ENCODE results near the gene KCNK1. TPM values are rescaled to one million over a fixed set of nuclear protein-coding genes. Genes with fewer than 3 reads are reported as not detected.
"Not testable (repeated sequence)": the region's sequence is repeated elsewhere in the genome, so short reads cannot be mapped to it uniquely, and the experiment has no call there.

KCNK1 gene
- total RNA-seq, 1 donor from 2014 or later, result not detected

DNA sequence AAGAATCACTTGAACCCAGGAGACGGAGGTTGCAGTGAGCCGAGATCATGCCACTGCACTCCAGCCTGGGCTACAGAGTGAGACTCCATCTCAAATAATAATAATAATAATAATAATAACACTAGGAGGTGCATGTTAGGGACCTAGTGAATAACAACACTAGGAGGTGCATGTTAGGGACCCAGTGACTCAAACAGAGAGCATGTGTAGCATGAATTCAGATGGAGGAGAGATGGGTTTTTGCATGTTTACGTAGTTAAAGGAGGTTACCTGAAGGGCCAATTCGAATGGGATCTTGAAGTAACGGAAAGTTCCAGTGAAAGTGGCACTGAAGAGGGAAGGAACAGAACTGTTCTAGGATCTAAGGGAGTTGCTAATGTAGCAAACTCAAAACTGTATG, 7.1 kb upstream of the KCNK1 start:
- Mint-ChIP-seq H3K27me3 (ENCODE audit: unreplicated experiment) (peaks cover 8% of the 10 kb centered on the region), H3K4me3 (ENCODE audit: unreplicated experiment) (no peak overlapping the region), H3K4me1 (ENCODE audit: unreplicated experiment) (no peaks in the 10 kb centered on the region), H3K27ac (ENCODE audit: unreplicated experiment) (no peak overlapping the region), H3K9me3 (ENCODE audit: unreplicated experiment) (peaks cover 3% of the 10 kb centered on the region), H3K36me3 (ENCODE audit: unreplicated experiment) (no peaks in the 10 kb centered on the region)
- TF ChIP-seq, protein P1, sequence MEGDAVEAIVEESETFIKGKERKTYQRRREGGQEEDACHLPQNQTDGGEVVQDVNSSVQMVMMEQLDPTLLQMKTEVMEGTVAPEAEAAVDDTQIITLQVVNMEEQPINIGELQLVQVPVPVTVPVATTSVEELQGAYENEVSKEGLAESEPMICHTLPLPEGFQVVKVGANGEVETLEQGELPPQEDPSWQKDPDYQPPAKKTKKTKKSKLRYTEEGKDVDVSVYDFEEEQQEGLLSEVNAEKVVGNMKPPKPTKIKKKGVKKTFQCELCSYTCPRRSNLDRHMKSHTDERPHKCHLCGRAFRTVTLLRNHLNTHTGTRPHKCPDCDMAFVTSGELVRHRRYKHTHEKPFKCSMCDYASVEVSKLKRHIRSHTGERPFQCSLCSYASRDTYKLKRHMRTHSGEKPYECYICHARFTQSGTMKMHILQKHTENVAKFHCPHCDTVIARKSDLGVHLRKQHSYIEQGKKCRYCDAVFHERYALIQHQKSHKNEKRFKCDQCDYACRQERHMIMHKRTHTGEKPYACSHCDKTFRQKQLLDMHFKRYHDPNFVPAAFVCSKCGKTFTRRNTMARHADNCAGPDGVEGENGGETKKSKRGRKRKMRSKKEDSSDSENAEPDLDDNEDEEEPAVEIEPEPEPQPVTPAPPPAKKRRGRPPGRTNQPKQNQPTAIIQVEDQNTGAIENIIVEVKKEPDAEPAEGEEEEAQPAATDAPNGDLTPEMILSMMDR (IDR thresholded peaks at IDR 0.05), result no peak
- no peak for DNase-seq (ENCODE audit: extremely low spot score, unreplicated experiment)

DNA sequence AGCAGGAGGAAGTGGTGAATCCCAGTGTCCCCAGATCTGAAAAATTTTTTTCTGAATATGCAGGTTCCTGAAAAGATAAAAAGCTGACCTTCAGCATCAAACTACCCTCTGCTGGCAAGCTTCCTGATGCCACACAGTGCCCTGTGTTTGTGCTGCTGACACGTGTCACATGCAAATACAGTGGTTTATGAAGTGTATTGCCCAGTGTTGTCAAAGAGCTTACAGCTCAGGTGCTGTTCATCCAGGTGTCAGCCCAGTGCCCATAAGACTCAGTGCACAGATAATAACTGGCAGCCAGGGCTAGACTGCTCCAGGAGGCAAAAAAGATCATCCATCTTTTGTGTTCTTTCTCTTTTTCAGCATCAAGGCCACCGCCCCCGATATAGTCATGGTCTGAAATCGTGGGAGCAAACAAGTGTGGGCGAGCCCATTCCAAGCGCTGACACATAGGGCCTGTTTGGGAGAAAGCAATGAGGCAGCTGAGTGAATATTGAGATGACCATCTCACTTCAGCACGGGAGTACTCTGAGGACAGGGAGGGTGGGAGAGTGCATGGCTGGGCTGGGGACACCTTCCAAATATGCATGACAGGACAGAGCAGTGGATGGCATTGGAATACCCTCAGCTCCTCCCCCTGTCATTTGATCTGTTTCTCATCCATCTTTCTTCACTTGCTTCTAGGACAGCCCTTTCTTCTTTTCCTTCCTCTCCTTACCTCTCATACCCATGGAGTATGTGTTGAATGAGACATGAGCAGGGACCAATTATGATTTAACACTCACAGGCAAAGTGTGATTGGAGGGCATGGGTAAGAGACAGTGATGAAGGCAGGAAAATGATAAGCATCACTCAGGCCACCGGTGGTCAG, 6.4 kb upstream of the KCNK1 start:
- Mint-ChIP-seq H3K4me1 (ENCODE audit: unreplicated experiment) (no peaks in the 10 kb centered on the region), H3K4me3 (ENCODE audit: unreplicated experiment) (no peak overlapping the region), H3K9me3 (ENCODE audit: unreplicated experiment) (peaks cover 3% of the 10 kb centered on the region), H3K27ac (ENCODE audit: unreplicated experiment) (no peak overlapping the region), H3K36me3 (ENCODE audit: unreplicated experiment) (no peaks in the 10 kb centered on the region), H3K27me3 (ENCODE audit: unreplicated experiment) (peaks cover 14% of the 10 kb centered on the region)
- TF ChIP-seq, protein P1 (IDR thresholded peaks at IDR 0.05), result no peak
- DNase-seq (ENCODE audit: extremely low spot score, unreplicated experiment), result no peak

DNA sequence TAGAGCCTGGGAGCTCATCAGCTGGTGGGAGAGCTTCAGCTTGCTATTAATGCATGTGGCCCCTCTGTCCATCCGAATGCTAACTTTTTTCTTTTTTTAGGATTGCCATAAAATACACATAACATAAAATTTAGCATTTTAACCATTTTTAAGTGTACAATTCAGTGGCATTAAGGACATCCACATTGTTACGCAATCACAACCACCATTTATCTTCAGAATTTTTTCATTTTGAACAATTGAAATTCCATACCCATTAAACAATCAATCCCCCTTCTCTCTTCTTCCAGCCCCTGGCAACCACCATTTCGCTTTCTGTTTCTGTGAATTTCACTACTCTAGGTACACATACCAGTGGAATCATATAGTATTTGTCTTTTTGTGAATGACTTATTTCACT, 4.9 kb upstream of the KCNK1 start:
- H3K27me3 Mint-ChIP-seq (ENCODE audit: unreplicated experiment), result peaks cover 22% of the 10 kb centered on the region
- H3K36me3 Mint-ChIP-seq (ENCODE audit: unreplicated experiment), result no peaks in the 10 kb centered on the region
- TF ChIP-seq, protein P1 (IDR thresholded peaks at IDR 0.05), result no peak
- no peak for DNase-seq (ENCODE audit: extremely low spot score, unreplicated experiment)
- peaks cover 5% of the 10 kb centered on the region for H3K4me1 Mint-ChIP-seq (ENCODE audit: unreplicated experiment)
- H3K27ac Mint-ChIP-seq (ENCODE audit: unreplicated experiment), result no peak overlapping the region
- no peak overlapping the region for H3K4me3 Mint-ChIP-seq (ENCODE audit: unreplicated experiment)
- no peaks in the 10 kb centered on the region for H3K9me3 Mint-ChIP-seq (ENCODE audit: unreplicated experiment)

DNA sequence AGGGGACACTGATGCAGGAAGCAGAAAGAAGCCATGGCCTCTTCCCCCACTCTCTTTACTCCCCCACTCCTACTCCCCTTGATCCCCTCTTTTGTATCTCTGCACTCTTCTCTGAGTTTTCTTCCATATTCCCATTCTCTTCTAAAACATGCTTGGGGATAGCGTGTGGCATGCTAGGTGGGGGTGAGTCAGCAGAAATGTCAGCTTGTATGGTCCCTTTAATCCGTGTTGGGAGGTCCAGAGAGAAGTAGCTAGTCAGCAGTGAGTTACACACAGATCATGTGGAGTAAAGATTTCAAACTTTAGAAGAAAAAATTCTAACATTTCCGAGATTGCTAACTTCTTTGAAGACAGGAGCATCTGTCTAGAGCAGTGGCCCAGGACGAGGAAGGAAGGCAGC, 4.0 kb upstream of the KCNK1 start:
- no peaks in the 10 kb centered on the region for H3K9me3 Mint-ChIP-seq (ENCODE audit: unreplicated experiment)
- TF ChIP-seq, protein P1 (IDR thresholded peaks at IDR 0.05), result no peak
- peaks cover 26% of the 10 kb centered on the region for H3K27me3 Mint-ChIP-seq (ENCODE audit: unreplicated experiment)
- no peaks in the 10 kb centered on the region for H3K36me3 Mint-ChIP-seq (ENCODE audit: unreplicated experiment)
- H3K4me3 Mint-ChIP-seq (ENCODE audit: unreplicated experiment), result no peak overlapping the region
- no peak overlapping the region for H3K27ac Mint-ChIP-seq (ENCODE audit: unreplicated experiment)
- no peak for DNase-seq (ENCODE audit: extremely low spot score, unreplicated experiment)
- H3K4me1 Mint-ChIP-seq (ENCODE audit: unreplicated experiment), result peaks cover 9% of the 10 kb centered on the region

DNA sequence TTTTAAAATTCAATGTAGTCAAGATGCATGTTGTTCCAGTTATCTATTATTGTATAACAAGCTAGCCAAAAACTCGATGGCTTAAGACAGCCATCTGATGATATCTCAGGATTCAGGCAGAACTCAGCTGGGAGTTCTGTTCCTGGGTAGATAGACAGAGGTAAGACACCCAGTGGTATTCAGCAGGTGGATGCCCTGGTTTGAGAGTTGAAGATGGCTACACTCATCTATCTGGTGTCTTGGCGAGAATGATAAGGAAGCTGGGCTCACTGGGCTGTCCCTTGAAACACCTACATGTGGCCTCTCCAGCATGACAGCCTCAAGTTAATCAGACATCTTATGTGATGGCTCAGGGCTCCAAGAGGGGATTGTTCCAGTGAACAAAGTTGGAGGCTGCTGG, 3.3 kb upstream of the KCNK1 start:
- Mint-ChIP-seq H3K36me3 (ENCODE audit: unreplicated experiment) (no peaks in the 10 kb centered on the region), H3K4me1 (ENCODE audit: unreplicated experiment) (peaks cover 9% of the 10 kb centered on the region), H3K4me3 (ENCODE audit: unreplicated experiment) (no peak overlapping the region), H3K27ac (ENCODE audit: unreplicated experiment) (no peak overlapping the region), H3K9me3 (ENCODE audit: unreplicated experiment) (no peaks in the 10 kb centered on the region), H3K27me3 (ENCODE audit: unreplicated experiment) (peaks cover 33% of the 10 kb centered on the region)
- DNase-seq (ENCODE audit: extremely low spot score, unreplicated experiment), result no peak
- TF ChIP-seq, protein P1 (IDR thresholded peaks at IDR 0.05), result no peak

DNA sequence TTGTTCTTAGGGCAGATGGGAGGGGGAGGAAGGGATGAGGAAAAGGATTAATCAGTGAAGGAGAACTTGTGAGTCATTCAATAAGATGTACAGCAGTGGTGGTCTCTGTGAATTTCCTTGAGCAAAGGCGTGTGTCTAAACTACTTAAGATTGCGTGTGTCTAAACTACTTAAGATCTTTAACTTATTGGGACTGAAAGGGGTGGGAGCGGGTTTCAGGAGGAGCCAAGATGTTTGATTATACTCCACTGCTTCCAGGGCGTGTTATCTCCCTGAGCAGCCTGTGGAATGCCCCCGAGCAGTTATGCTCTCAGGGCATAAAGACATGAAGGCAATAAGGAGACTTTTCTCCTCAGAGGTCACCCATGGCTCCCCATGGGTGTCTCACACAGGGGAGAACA, 2.5 kb upstream of the KCNK1 start:
- DNase-seq (ENCODE audit: extremely low spot score, unreplicated experiment); H3K4me3 Mint-ChIP-seq (ENCODE audit: unreplicated experiment); H3K36me3 Mint-ChIP-seq (ENCODE audit: unreplicated experiment); H3K27ac Mint-ChIP-seq (ENCODE audit: unreplicated experiment); H3K9me3 Mint-ChIP-seq (ENCODE audit: unreplicated experiment); H3K4me1 Mint-ChIP-seq (ENCODE audit: unreplicated experiment): not testable (repeated sequence)
- H3K27me3 Mint-ChIP-seq (ENCODE audit: unreplicated experiment), result peaks cover 38% of the 10 kb centered on the region
